Measurements from ENCODE around the gene ADTRP.

The ADTRP gene

DNA sequence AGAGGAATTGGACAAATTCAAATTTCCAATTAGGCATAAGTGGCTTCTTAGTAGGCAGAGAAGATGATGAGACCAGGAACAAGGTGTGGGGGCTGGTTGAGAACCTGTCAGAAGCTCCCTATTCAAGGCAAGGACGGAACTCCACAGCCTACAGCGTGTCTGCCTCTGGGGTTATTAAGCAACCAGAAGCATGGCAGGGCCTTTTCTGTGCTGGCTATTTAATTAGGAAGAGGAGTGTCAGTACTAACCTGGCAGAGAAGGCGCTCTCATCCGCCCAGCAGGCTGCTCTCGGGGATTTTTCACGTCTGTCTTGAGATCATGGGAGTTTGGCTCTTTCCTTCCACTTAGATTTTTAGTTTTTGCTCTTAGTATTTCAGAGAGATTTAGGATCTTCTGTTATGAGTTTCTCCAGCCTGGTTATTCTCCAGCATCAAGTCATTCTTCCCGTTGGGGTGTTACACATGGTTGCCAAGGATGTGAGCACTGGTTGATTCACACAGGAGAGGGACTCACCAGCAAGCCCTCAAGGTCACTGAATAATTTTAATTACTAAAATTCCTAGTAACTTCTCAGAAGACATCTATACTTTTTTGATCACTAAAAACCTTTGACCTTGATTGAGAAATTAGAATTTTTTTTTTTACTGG is 23.9 kb downstream of the ADTRP start:
- TF ChIP-seq ZNF8 (CRISPR knock-in tag; IDR thresholded peaks at IDR 0.05), result no peak
- TF ChIP-seq ZC3H10 (CRISPR knock-in tag; IDR thresholded peaks at IDR 0.05), result no peak
- TF ChIP-seq, protein P1, sequence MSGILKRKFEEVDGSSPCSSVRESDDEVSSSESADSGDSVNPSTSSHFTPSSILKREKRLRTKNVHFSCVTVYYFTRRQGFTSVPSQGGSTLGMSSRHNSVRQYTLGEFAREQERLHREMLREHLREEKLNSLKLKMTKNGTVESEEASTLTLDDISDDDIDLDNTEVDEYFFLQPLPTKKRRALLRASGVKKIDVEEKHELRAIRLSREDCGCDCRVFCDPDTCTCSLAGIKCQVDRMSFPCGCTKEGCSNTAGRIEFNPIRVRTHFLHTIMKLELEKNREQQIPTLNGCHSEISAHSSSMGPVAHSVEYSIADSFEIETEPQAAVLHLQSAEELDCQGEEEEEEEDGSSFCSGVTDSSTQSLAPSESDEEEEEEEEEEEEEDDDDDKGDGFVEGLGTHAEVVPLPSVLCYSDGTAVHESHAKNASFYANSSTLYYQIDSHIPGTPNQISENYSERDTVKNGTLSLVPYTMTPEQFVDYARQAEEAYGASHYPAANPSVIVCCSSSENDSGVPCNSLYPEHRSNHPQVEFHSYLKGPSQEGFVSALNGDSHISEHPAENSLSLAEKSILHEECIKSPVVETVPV (CRISPR knock-in tag; IDR thresholded peaks at IDR 0.05), result no peak
- TF ChIP-seq TCF4 (CRISPR knock-in tag; IDR thresholded peaks at IDR 0.05; ENCODE audit: borderline replicate concordance), result no peak
- no peak for TF ChIP-seq TOX (CRISPR knock-in tag; IDR thresholded peaks at IDR 0.05; ENCODE audit: borderline replicate concordance)
- no peak for TF ChIP-seq BACH2 (CRISPR knock-in tag; IDR thresholded peaks at IDR 0.05; ENCODE audit: borderline replicate concordance)
- no peak for TF ChIP-seq ZNF70 (CRISPR knock-in tag; IDR thresholded peaks at IDR 0.05)
- no peak for ATAC-seq

DNA sequence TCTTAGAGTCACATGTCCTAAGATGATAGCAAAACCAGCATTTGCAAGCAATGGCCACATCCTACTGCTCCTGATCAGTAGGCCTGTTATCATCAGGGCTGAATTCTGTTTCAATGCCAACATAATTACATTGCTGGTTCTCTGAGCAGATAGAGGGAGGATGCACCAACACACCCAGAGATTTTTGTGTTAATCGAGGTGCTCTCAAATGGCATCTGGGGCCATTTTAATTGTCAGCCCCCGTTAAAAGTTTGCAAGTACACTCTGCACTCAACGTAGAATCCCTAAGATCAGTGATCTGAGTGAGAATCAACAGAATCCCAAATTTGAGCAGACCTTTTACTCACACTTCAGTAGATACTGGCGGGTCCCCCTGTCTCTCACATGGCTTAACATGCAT is 24.8 kb downstream of the ADTRP start:
- ATAC-seq, result no peak
- TF ChIP-seq ZFP30 (CRISPR knock-in tag; IDR thresholded peaks at IDR 0.05) (no peak), ZFP3 (CRISPR knock-in tag; IDR thresholded peaks at IDR 0.05) (no peak), ZNF565 (CRISPR knock-in tag; conservative IDR thresholded peaks at IDR 0.05; ENCODE audit: low read depth) (no peak), GLIS3 (CRISPR knock-in tag; IDR thresholded peaks at IDR 0.05) (no peak), ZNF70 (CRISPR knock-in tag; IDR thresholded peaks at IDR 0.05) (no peak), OSR1 (CRISPR knock-in tag; IDR thresholded peaks at IDR 0.05) (no peak), CSDC2 (CRISPR knock-in tag; IDR thresholded peaks at IDR 0.05) (no peak), BACH2 (CRISPR knock-in tag; IDR thresholded peaks at IDR 0.05; ENCODE audit: borderline replicate concordance) (no peak), ARNTL (CRISPR knock-in tag; IDR thresholded peaks at IDR 0.05; ENCODE audit: borderline replicate concordance, low read depth) (no peak), RARB (CRISPR knock-in tag; IDR thresholded peaks at IDR 0.05) (no peak), SNAI2 (CRISPR knock-in tag; IDR thresholded peaks at IDR 0.05) (no peak), TOX (CRISPR knock-in tag; IDR thresholded peaks at IDR 0.05; ENCODE audit: borderline replicate concordance) (no peak), TCF4 (CRISPR knock-in tag; IDR thresholded peaks at IDR 0.05; ENCODE audit: borderline replicate concordance) (no peak), PPARA (CRISPR knock-in tag; IDR thresholded peaks at IDR 0.05; ENCODE audit: borderline replicate concordance) (no peak), ZNF8 (CRISPR knock-in tag; IDR thresholded peaks at IDR 0.05) (no peak)
- TF ChIP-seq, protein P1 (CRISPR knock-in tag; IDR thresholded peaks at IDR 0.05), result no peak
- TF ChIP-seq, protein P2, sequence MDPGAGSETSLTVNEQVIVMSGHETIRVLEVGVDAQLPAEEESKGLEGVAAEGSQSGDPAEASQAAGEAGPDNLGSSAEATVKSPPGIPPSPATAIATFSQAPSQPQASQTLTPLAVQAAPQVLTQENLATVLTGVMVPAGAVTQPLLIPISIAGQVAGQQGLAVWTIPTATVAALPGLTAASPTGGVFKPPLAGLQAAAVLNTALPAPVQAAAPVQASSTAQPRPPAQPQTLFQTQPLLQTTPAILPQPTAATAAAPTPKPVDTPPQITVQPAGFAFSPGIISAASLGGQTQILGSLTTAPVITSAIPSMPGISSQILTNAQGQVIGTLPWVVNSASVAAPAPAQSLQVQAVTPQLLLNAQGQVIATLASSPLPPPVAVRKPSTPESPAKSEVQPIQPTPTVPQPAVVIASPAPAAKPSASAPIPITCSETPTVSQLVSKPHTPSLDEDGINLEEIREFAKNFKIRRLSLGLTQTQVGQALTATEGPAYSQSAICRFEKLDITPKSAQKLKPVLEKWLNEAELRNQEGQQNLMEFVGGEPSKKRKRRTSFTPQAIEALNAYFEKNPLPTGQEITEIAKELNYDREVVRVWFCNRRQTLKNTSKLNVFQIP (CRISPR knock-in tag; IDR thresholded peaks at IDR 0.05; ENCODE audit: borderline replicate concordance, low read depth), result no peak
- TF ChIP-seq, protein P3, sequence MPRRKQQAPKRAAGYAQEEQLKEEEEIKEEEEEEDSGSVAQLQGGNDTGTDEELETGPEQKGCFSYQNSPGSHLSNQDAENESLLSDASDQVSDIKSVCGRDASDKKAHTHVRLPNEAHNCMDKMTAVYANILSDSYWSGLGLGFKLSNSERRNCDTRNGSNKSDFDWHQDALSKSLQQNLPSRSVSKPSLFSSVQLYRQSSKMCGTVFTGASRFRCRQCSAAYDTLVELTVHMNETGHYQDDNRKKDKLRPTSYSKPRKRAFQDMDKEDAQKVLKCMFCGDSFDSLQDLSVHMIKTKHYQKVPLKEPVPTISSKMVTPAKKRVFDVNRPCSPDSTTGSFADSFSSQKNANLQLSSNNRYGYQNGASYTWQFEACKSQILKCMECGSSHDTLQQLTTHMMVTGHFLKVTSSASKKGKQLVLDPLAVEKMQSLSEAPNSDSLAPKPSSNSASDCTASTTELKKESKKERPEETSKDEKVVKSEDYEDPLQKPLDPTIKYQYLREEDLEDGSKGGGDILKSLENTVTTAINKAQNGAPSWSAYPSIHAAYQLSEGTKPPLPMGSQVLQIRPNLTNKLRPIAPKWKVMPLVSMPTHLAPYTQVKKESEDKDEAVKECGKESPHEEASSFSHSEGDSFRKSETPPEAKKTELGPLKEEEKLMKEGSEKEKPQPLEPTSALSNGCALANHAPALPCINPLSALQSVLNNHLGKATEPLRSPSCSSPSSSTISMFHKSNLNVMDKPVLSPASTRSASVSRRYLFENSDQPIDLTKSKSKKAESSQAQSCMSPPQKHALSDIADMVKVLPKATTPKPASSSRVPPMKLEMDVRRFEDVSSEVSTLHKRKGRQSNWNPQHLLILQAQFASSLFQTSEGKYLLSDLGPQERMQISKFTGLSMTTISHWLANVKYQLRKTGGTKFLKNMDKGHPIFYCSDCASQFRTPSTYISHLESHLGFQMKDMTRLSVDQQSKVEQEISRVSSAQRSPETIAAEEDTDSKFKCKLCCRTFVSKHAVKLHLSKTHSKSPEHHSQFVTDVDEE (CRISPR knock-in tag; IDR thresholded peaks at IDR 0.05), result no peak

DNA sequence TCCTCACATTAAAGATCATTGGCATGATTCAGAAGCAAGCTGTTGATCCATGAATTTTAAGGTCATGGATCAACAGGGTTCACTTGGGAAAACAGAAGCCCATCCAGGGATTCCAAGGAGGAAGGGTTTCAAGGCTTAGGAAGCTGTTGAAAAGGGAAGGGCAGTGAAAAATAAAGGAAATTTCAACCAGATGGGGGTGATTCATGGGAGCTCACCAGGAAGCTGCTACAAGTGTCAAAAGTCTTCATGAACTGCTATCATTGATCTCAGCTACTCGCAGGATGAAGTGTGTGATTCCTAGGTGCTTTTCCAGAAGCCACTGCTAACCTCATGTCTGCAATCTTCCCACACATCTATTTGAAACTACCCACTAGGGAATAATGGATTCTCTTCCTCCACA is 26.2 kb downstream of the ADTRP start:
- ATAC-seq, result no peak
- TF ChIP-seq BACH2 (CRISPR knock-in tag; IDR thresholded peaks at IDR 0.05; ENCODE audit: borderline replicate concordance), result no peak
- no peak for TF ChIP-seq TCF4 (CRISPR knock-in tag; IDR thresholded peaks at IDR 0.05; ENCODE audit: borderline replicate concordance)
- no peak for TF ChIP-seq RARB (CRISPR knock-in tag; IDR thresholded peaks at IDR 0.05)
- TF ChIP-seq ZNF8 (CRISPR knock-in tag; IDR thresholded peaks at IDR 0.05), result no peak
- no peak for TF ChIP-seq ARNTL (CRISPR knock-in tag; IDR thresholded peaks at IDR 0.05; ENCODE audit: borderline replicate concordance, low read depth)
- TF ChIP-seq OSR1 (CRISPR knock-in tag; IDR thresholded peaks at IDR 0.05), result no peak
- no peak for TF ChIP-seq ZFP3 (CRISPR knock-in tag; IDR thresholded peaks at IDR 0.05)
- no peak for TF ChIP-seq ZC3H10 (CRISPR knock-in tag; IDR thresholded peaks at IDR 0.05)
- TF ChIP-seq, protein P4, sequence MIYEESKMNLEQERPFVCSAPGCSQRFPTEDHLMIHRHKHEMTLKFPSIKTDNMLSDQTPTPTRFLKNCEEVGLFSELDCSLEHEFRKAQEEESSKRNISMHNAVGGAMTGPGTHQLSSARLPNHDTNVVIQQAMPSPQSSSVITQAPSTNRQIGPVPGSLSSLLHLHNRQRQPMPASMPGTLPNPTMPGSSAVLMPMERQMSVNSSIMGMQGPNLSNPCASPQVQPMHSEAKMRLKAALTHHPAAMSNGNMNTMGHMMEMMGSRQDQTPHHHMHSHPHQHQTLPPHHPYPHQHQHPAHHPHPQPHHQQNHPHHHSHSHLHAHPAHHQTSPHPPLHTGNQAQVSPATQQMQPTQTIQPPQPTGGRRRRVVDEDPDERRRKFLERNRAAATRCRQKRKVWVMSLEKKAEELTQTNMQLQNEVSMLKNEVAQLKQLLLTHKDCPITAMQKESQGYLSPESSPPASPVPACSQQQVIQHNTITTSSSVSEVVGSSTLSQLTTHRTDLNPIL (CRISPR knock-in tag; IDR thresholded peaks at IDR 0.05; ENCODE audit: low read depth), result no peak
- no peak for TF ChIP-seq CSDC2 (CRISPR knock-in tag; IDR thresholded peaks at IDR 0.05)
- no peak for TF ChIP-seq TOX (CRISPR knock-in tag; IDR thresholded peaks at IDR 0.05; ENCODE audit: borderline replicate concordance)
- no peak for TF ChIP-seq ZNF70 (CRISPR knock-in tag; IDR thresholded peaks at IDR 0.05)

All from SK-N-SH treated with all-trans-retinoic acid at 6 μM for 48 hours (cell line).